ENCODE measurements around the gene MRPL36.

DNA sequence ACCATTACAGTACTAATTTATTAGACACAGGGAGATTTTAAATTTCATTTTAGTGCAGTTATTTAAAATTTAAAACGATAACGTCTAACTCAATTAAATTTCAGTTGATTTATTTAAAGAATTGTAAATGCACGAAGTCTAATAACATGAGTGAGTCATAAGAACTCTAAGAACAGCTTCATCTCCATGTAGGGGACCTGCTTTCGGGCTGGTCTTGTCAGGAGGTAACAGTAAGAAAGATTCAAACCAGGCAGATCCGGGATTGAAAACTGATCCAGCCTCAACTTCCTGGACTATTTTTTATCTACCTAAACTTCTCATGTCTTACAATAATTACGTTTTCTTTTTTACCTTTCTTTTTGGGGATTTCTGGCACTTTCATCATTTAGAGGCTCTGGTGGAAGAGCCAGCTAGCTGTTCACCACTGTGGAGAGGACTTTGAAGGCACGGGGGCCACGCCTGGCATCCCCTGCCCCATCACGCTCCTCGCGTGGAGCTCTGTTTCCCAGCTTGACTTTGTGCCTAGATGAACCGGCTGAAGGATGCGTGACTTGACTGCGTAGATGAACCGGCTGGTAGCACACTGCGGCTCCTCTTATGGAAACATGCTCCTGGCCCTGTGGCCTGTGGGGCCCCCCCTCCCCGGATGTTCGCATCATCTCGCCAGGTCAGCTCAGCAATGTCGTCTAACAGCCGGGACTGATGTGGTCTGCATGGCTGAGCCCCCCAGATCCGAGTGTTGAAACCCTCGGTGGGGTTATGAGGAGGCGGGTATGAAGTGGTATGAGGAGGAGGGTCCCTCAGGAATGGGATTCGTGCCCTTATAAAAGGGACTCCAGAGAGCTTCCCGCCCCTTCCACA, 27.6 kb upstream of the MRPL36 start:
- TF ChIP-seq NR2C1 (IDR thresholded peaks at IDR 0.05) (no peak), NR2C1 (tag; IDR thresholded peaks at IDR 0.05) (no peak), BCL6 (CRISPR knock-in tag; IDR thresholded peaks at IDR 0.05) (no peak), CBFB (CRISPR knock-in tag; IDR thresholded peaks at IDR 0.05) (no peak), NFRKB (IDR thresholded peaks at IDR 0.05; ENCODE audit: low read depth) (no peak), POLR2A (conservative IDR thresholded peaks at IDR 0.05) (no peak), SRSF9 (IDR thresholded peaks at IDR 0.05; ENCODE audit: borderline replicate concordance, low read depth, low read length) (no peak), SREBF2 (CRISPR knock-in tag; IDR thresholded peaks at IDR 0.05) (no peak), ZNF232 (CRISPR knock-in tag; IDR thresholded peaks at IDR 0.05) (no peak), ZNF583 (CRISPR knock-in tag; IDR thresholded peaks at IDR 0.05) (no peak)

Data from K562 (cell line).